ENCODE data around the gene GHRL. TPM values are rescaled to one million over a fixed set of nuclear protein-coding genes. Genes with fewer than 3 reads are reported as not detected.
"Not testable (repeated sequence)": the region's sequence is repeated elsewhere in the genome, so short reads cannot be mapped to it uniquely, and the experiment has no call there.

The GHRL gene
- total RNA-seq, 1 donor from 2014 or later = 0.48 TPM

DNA sequence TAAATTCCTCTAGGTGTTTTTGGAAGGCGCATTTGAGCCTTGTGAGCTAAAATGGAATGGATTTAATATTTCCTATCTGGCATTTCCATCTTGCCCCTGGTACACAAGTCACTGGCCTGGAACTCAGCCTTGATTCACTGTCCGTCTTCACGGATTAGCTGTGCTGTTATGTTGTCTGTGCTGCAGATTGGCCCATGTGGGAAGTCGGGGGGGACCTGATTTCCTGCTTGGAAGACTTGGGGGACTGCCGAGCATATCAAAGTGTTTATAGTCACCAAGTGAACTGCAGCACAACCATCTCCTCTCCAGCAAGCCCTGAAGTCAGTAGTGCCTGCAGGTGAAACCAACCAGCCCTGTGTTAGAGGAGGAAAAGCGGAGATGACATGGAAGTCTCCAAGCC lies 12.2 kb downstream of the GHRL start:
- intact Hi-C loops (cut with DNase I) = no loop called here
- peak; percentile 47 for DNase-seq (ENCODE audit: low spot score)

GRCh38 chr3:10280177-10280529 lies 12.6 kb downstream of the GHRL start:
- DNase-seq (ENCODE audit: low spot score) = no peak
- intact Hi-C loops (cut with DNase I) = no loop called here

DNA sequence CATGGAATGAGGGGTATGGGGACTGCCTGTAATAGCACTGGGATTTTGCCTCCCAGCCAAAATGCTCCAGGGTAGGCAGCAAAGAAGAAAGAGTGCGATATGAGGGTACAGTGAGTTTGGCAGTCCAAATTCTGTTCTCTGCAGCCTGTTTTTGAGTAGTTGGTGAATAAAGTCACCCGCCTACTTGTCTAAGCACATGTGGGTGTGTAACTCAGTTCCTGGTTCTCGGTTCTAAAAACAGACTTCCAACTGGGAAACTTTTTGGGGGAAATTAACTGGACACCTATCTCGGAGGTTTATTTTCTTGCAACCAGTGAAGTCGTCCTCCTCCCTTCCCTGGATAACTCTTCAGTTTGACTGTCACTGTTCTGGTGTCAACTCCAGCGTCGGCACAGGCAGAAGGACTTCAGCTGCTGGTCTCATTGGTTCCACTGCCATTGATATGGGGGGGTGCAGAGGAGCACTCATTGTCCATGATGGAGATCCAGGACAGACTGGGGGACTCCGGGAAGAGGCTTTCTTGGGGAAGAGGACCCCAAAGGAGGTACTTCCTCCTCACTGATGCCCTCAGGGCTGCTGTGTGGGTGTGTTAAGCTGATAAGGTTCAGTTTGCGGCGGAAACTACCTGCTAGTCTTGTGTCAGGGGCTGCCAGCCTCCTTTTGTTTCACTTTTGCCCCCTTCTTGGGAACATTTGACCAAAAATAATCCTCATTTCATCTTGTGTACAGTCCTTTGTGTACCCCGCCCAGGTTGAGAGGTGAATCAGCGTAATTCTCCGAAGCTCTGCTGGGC lies 13.2 kb downstream of the GHRL start:
- intact Hi-C loops (cut with DNase I) = no loop called here
- DNase-seq (ENCODE audit: low spot score) = no peak

DNA sequence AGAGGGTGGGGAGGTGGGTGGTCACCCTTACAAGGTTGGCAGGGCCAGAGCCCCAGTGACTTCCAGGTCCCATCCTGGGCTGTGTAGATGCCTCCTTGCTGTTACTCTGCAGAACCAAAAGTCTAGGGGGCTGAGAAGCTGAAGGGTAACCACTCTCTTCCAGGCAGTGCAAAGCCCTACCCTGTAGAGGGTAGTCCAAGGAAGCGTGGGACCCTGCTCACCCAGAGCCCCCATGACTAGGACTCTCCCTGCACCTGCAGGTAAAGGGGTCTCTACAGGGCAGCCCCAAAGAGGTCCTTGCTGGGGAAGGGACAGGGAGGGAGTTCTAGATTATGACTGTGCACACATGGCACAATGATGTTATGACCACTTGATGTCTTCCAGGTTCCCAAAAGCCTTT lies 14.2 kb downstream of the GHRL start:
- no peak for DNase-seq (ENCODE audit: low spot score)
- intact Hi-C loops (cut with DNase I) = no loop called here

GRCh38 chr3:10277115-10277625 lies 15.6 kb downstream of the GHRL start:
- DNase-seq (ENCODE audit: low spot score) = no peak
- intact Hi-C loops (cut with DNase I) = no loop called here

- no peak for DNase-seq (ENCODE audit: low spot score)
- intact Hi-C loops (cut with DNase I) = no loop called here
Observed at GRCh38 chr3:10274601-10275000, 18.1 kb downstream of the GHRL start.

- intact Hi-C loops (cut with DNase I) = no loop called here
Observed at GRCh38 chr3:10273702-10274305, 18.9 kb downstream of the GHRL start.

DNA sequence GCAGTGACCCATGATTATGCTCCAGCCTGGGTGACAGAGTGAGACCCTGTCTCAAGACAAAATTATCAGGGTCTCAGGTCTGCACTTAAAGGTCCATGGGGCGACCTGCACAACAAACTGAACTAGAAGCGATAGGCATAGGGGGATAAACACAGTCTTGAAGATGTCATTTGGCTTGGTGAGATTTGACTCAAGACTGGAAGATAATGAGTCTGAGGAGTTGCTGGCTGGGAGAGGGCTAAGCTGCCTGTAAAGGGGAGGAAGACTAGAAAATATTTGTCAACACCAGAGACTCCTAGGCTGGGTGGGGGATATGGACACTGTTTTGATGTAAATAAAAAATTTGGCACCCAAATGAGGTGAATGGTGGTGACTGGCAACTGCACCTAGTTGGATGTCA lies 19.8 kb downstream of the GHRL start:
- intact Hi-C loops (cut with DNase I) = no loop called here
- DNase-seq (ENCODE audit: low spot score) = no peak

More at GRCh38 chr3:10273702-10274305, 18.9 kb downstream of the GHRL start:
- DNase-seq (ENCODE audit: low spot score) = no peak

- DNase-seq (ENCODE audit: low spot score); intact Hi-C loops (cut with DNase I): not testable (repeated sequence)
Observed at GRCh38 chr3:10272476-10272875, 20.3 kb downstream of the GHRL start.

DNA sequence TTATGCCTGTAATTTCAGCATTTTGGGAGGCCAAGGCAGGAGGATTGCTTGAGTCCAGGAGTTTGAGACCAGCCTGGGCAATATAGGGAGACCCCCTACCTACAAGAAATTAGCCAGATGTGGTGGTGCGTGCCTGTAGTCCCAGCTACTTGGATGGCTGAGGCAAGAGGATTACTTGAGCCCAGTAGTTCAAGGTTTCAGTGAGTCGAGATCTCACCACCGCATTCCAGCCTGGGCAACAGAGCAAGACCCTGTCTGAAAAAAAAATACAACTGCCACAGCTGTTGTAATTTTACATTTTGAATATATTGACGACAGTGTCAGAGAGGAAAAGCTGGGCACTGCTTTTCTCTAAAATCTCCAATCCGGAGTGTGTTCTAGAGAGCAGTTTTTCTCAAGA lies 23.3 kb downstream of the GHRL start:
- intact Hi-C loops (cut with DNase I) = no loop called here
- DNase-seq (ENCODE audit: low spot score) = no peak

- intact Hi-C loops (cut with DNase I) = no loop called here
Observed at GRCh38 chr3:10268930-10269329, 23.8 kb downstream of the GHRL start.

GRCh38 chr3:10268116-10268515 lies 24.6 kb downstream of the GHRL start:
- intact Hi-C loops (cut with DNase I) = no loop called here
- DNase-seq (ENCODE audit: low spot score) = no peak

More at GRCh38 chr3:10268930-10269329, 23.8 kb downstream of the GHRL start:
- DNase-seq (ENCODE audit: low spot score) = no peak

DNA sequence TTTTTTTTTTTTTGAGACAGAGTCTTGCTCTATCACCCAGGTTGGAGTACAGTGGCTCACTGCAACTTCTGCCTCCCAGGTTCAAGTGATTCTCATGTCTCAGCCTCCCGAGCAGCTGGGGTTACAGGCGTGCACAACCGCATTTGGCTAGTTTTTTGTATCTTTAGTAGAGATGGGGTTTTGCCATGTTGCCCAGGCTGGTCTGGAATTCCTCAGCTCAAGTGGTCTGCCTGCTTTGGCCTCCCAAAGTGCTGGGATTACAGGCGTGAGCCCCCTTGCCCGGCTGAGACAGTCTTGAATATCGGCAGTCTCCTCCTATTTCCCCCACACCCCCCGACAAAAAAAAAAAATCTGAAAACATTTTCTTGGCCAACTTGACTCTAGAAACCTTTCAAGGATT lies 25.8 kb downstream of the GHRL start:
- intact Hi-C loops (cut with DNase I); DNase-seq (ENCODE audit: low spot score): not testable (repeated sequence)

- intact Hi-C loops (cut with DNase I) = no loop called here
- no peak for DNase-seq (ENCODE audit: low spot score)
Observed at GRCh38 chr3:10265833-10266232, 26.9 kb downstream of the GHRL start.

GRCh38 chr3:10263646-10264363 lies 28.9 kb downstream of the GHRL start:
- no peak for DNase-seq (ENCODE audit: low spot score)
- intact Hi-C loops (cut with DNase I) = no loop called here

- intact Hi-C loops (cut with DNase I) = no loop called here
- DNase-seq (ENCODE audit: low spot score) = no peak
Observed at GRCh38 chr3:10262027-10262426, 30.7 kb downstream of the GHRL start.

DNA sequence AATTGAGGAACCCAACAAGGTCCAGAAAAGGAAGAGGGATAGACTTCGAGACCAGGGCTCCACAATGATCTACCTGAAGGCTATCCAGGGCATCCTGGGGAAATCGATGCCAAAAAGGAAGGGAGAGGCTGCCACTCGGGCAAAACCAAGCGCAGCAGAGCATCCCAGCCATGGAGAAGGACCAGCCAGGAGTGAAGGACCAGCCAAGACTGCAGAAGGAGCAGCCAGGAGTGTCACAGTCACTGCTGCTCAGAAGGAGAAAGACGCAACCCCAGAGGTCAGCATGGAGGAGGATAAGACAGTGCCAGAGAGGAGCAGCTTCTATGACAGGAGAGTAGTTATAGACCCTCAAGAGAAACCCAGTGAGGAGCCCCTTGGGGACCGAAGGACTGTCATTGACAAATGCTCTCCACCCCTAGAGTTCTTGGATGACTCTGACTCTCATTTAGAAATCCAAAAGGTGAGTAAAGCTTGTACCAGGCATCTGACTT lies 32.5 kb downstream of the GHRL start:
- no peak for DNase-seq (ENCODE audit: low spot score)
- intact Hi-C loops (cut with DNase I) = no loop called here

DNA sequence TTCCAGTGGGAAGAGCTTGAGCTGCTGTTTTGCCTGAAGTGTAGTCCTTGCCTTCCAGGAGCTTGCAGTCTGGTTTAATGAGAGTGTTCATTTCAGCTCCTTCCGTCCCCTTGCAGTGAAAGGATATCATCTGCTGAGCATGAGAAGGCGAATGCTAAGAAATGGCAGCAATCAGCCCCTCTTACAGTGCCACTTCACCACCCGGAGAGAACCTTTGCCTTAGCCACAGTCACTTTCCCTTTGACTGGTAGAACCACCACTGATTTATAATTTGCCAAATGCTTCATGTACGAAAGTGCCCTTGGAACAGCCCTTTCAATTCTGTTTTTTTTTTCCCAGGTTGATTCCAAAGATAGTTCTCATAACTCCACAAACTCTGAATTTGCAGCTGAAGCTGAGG lies 32.9 kb downstream of the GHRL start:
- no peak for DNase-seq (ENCODE audit: low spot score)
- intact Hi-C loops (cut with DNase I) = no loop called here

- intact Hi-C loops (cut with DNase I) = no loop called here
- no peak for DNase-seq (ENCODE audit: low spot score)
Observed at GRCh38 chr3:10259036-10259435, 33.7 kb downstream of the GHRL start.

GRCh38 chr3:10255835-10256234 lies 36.9 kb downstream of the GHRL start:
- intact Hi-C loops (cut with DNase I) = no loop called here
- DNase-seq (ENCODE audit: low spot score) = no peak
